ENCODE results near the gene PIGQ. TPM values are rescaled to one million over a fixed set of nuclear protein-coding genes. Genes with fewer than 3 reads are reported as not detected.

Gene PIGQ
- total RNA-seq, 1 donor from 2014 or later: 70.2 TPM

DNA sequence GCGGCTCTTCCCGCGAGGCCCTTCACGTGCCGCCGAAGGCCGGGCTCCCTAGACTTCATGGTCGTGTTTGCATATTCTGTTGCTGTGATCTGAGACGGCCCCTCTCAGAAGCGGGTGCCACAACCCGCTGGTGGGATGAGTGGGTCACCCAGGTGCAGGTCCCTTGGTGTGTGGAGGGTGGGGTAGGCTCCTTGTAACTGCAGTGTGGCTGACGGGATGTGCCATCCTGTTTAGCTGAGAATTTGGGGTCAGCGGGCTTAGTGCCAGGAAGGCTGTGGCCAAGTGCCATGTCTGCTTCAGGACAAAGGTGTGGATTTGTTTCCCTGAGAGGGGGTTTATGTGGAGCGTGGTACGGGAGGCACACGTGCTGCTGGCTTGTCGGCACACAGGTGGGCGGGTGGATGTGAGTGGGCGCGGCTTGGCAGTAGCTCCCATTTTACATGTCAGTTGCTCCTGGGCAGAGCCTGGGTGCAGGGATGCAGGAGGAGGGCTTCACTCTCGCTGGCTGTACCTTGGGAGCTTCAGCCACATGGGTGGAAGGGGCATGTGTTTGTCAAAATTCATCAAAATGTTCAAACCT is 51.8 kb downstream of the PIGQ start:
- no peak for DNase-seq (ENCODE audit: low spot score in 2 of 2)
- Histone ChIP-seq H3K9me3 (no peaks in the 10 kb centered on the region), H3K36me3 (peaks cover 12 to 22% of the 10 kb centered on the region in 2 donors), H3K4me1 (no peaks in the 10 kb centered on the region), H3K4me3 (no peak overlapping the region), H3K27me3 (no peaks in the 10 kb centered on the region), H3K27ac (no peak overlapping the region)
- TF ChIP-seq, protein P1, sequence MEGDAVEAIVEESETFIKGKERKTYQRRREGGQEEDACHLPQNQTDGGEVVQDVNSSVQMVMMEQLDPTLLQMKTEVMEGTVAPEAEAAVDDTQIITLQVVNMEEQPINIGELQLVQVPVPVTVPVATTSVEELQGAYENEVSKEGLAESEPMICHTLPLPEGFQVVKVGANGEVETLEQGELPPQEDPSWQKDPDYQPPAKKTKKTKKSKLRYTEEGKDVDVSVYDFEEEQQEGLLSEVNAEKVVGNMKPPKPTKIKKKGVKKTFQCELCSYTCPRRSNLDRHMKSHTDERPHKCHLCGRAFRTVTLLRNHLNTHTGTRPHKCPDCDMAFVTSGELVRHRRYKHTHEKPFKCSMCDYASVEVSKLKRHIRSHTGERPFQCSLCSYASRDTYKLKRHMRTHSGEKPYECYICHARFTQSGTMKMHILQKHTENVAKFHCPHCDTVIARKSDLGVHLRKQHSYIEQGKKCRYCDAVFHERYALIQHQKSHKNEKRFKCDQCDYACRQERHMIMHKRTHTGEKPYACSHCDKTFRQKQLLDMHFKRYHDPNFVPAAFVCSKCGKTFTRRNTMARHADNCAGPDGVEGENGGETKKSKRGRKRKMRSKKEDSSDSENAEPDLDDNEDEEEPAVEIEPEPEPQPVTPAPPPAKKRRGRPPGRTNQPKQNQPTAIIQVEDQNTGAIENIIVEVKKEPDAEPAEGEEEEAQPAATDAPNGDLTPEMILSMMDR (IDR thresholded peaks at IDR 0.05): no peak
- intact Hi-C loops (cut with DNase I): no loop called here

DNA sequence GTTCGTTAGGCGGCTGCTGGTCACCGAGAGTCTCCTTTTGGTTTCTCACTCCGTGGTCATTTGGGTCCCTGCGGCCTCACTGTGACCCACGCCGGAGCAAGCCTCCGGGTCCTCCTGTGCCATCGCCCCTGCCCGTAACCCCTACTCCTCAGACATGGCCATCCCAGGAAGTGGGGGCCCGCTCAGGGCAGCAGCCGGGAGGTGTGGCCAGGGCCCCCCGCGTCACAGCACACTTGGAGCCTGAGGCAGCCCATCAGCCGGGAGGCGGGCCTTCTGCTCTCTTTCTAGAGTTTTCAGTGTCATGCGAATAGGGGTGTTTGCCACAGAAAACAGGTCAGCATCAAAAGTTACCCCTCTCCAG is 53.1 kb downstream of the PIGQ start:
- TF ChIP-seq, protein P1 (IDR thresholded peaks at IDR 0.05): no peak
- intact Hi-C loops (cut with DNase I): no loop called here
- no peak for DNase-seq (ENCODE audit: low spot score in 2 of 2)
- no peaks in the 10 kb centered on the region for H3K27me3 ChIP-seq
- no peaks in the 10 kb centered on the region for H3K9me3 ChIP-seq
- no peak overlapping the region for H3K4me3 ChIP-seq
- H3K36me3 ChIP-seq: peaks cover 21 to 30% of the 10 kb centered on the region in 2 donors
- H3K27ac ChIP-seq: no peak overlapping the region
- H3K4me1 ChIP-seq: no peaks in the 10 kb centered on the region

DNA sequence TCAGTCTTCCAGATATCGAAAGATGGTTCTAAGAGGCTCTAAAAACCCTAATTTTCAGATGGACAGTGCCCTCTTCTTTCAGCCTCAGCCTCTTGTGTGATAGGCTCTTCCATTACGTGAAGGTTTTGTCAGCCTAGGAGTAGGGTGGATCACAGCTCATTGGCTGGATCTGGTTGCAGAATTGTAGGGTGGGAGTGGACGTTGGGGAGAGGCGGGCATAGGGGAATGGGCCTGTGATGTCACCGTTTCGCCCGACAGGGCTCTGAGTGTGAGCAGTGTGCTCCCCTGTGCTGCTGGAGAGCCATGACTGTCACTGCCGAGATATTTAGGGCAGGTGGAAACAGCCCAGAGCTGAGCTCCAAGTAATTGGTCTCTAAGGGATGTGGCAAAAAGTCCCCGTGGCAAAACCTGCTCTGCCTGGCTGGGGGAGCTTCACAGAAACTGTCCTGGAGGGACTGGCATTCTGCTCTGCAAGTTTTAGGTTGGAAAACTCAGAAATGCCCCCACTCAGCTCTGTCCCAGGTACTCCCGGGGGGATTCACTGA is 54.8 kb downstream of the PIGQ start:
- peaks cover 26 to 39% of the 10 kb centered on the region in 2 donors for H3K36me3 ChIP-seq
- TF ChIP-seq, protein P1 (IDR thresholded peaks at IDR 0.05): no peak
- H3K4me3 ChIP-seq: no peak overlapping the region
- H3K4me1 ChIP-seq: no peaks in the 10 kb centered on the region
- no peak for DNase-seq (ENCODE audit: low spot score in 2 of 2)
- no peak overlapping the region for H3K27ac ChIP-seq
- no peaks in the 10 kb centered on the region for H3K27me3 ChIP-seq
- H3K9me3 ChIP-seq: no peaks in the 10 kb centered on the region
- intact Hi-C loops (cut with DNase I): no loop called here

DNA sequence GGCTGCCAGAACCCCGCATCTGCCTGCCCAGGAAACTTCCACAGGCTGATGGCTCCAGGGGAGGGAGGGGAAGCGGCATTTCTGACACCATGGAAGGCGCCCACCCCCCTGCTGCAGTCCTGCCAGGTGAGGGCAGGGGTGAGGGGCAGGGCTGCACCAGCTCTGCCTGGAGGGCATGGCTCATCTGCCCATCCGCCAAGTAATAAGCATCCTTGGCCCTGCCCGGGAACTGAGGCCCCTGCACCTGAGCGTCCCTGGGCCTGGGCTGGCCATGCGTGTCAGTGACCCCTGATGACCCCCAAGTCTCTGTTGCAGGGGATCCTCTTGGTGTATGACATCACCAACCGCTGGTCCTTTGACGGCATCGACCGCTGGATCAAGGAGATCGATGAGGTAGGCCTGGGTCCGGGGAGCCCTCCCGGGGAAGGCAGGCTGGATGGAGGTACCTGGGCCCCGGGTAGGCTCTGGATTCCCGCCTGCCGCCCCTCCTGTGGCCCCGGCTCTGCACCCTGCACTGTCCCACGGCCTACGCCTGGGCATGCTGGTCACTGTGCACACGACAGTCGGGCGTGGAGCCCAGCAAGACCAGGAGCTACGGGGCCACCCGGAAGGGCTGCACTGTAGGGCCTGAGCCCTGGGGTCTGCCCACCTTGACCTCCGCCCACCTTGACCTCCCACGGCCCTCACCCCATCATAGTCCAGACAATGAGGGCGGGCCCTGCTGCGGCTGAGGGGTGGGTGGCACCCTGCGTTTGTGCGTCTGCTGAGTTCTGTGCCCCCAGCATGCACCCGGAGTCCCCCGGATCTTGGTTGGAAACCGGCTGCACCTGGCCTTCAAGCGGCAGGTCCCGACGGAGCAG is 55.6 kb downstream of the PIGQ start:
- TF ChIP-seq, protein P1 (IDR thresholded peaks at IDR 0.05): no peak
- H3K4me3 ChIP-seq: no peak overlapping the region
- no peak overlapping the region for H3K27ac ChIP-seq
- no peak for DNase-seq (ENCODE audit: low spot score in 2 of 2)
- intact Hi-C loops (cut with DNase I): no loop called here
- no peaks in the 10 kb centered on the region for H3K27me3 ChIP-seq
- H3K36me3 ChIP-seq: peaks cover 26 to 39% of the 10 kb centered on the region in 2 donors
- H3K4me1 ChIP-seq: no peaks in the 10 kb centered on the region
- no peaks in the 10 kb centered on the region for H3K9me3 ChIP-seq

DNA sequence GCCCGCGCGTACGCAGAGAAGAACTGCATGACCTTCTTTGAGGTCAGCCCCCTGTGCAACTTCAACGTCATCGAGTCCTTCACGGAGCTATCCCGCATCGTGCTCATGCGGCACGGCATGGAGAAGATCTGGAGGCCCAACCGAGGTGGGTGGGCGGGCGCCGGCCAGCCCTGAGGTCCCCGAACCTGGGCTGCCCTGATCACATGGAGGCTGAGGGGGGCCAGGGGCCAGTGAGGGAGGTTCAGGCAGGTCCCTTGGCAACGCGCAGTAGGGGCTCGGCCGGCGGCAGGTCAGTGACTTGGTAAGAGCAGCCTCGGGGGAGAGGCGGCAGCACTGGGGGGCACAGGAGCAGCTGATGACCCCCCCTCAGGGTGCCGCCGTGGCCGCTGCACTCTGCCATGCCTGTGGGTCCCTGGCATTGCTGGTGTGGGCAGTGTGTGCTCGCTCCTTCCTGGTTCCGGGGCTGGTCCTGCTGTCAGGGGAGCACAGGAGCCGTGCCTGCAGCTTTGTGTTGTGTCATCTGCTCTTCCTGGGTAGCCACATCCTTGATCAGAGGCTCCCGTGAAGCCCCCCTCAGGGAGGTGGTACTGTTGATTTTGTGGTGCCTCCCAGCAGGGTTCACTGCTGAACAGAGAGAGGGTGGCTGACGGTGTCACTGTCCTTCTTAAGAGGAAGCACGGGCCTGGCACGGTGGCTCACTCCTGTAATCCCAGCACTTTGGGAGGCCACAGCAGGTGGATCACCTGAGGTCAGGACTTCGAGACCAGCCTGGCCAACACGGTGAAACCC is 56.4 kb downstream of the PIGQ start:
- no peaks in the 10 kb centered on the region for H3K9me3 ChIP-seq

More for the DNA sequence above, 56.4 kb downstream of the PIGQ start:
- no peak overlapping the region for H3K27ac ChIP-seq
- no peaks in the 10 kb centered on the region for H3K27me3 ChIP-seq
- H3K4me3 ChIP-seq: no peak overlapping the region
- intact Hi-C loops (cut with DNase I): no loop called here
- no peak for DNase-seq (ENCODE audit: low spot score in 2 of 2)
- peaks cover 0 to 5% of the 10 kb centered on the region in 2 donors for H3K4me1 ChIP-seq
- H3K36me3 ChIP-seq: peaks cover 26 to 39% of the 10 kb centered on the region in 2 donors
- TF ChIP-seq, protein P1 (IDR thresholded peaks at IDR 0.05): no peak
